K562 (cell line): Measurements from ENCODE around the gene SLC27A2. TPM values are rescaled to one million over a fixed set of nuclear protein-coding genes. Genes with fewer than 3 reads are reported as not detected.

Source experiments
- BMI1 ChIP-seq: fragments of 150-350 bp; IDR thresholded peaks from 2 replicates; pipeline ENCODE4 v1.6.1; 2014; ENCODE audit warnings: low read length
- GATAD2A ChIP-seq: fragments of 450-650 bp; IDR thresholded peaks from 2 replicates; pipeline ENCODE4 v1.6.1; 2017
- JUND ChIP-seq, 2 experiments: IDR thresholded peaks; 2 replicates in 1 of 2; 3 replicates in 1 of 2; pipeline ENCODE4 v1.6.1; 2011; ENCODE audit warnings: borderline replicate concordance in 2 of 2, low read depth in 2 of 2, low read length in 2 of 2, improper control_type of control experiment in 1 of 2, missing biosample characterization in 1 of 2, missing genetic modification characterization in 1 of 2, missing genetic modification reagents in 1 of 2
- MAZ ChIP-seq, 2 experiments: fragments of 450-650 bp in 1 of 2; sonication (generic) in 1 of 2; formaldehyde crosslinking; IDR thresholded peaks in 1 of 2; conservative IDR thresholded peaks in 1 of 2; 2 replicates each; pipeline versions ENCODE4 v1.4.0 to v1.5.0; 2020; ENCODE audit warnings: mild to moderate bottlenecking in 1 of 2, missing genetic modification reagents in 1 of 2
- MCM5 ChIP-seq: fragments of 450-650 bp; IDR thresholded peaks from 2 replicates; pipeline ENCODE4 v1.6.1; 2016; ENCODE audit warnings: low read depth
- MEF2D ChIP-seq: conservative IDR thresholded peaks from 2 replicates; pipeline ENCODE4 v1.6.1; 2016; ENCODE audit warnings: low read depth, missing genetic modification characterization, missing compliant biosample characterization
- TEAD1 ChIP-seq, 2 experiments: fragments of 450-650 bp in 1 of 2; sonication (generic) in 1 of 2; formaldehyde crosslinking; IDR thresholded peaks; 2 replicates each; pipeline versions ENCODE4 v1.4.0 to v1.8.0; 2020 to 2022; ENCODE audit warnings: mild to moderate bottlenecking in 2 of 2, missing genetic modification reagents in 1 of 2
- YY1 ChIP-seq, 3 experiments: IDR thresholded peaks; 2 replicates each; pipeline ENCODE4 v1.6.1; 2011; ENCODE audit warnings: low read length in 2 of 3, mild to moderate bottlenecking in 2 of 3, moderate library complexity in 2 of 3, borderline replicate concordance in 1 of 3, control low read depth in 1 of 3, low read depth in 1 of 3; ENCODE audit not compliant: insufficient read depth in 3 of 3, insufficient replicate concordance in 2 of 3, control insufficient read depth in 1 of 3, insufficient read length in 1 of 3; ENCODE audit errors: extremely low read depth in 1 of 3
- ZNF584 ChIP-seq: fragments of 200-800 bp; sonication (Bioruptor generic); IDR thresholded peaks from 2 replicates; pipeline ENCODE4 v1.6.1; 2016; ENCODE audit warnings: low read depth, mild to moderate bottlenecking, missing genetic modification characterization, missing compliant biosample characterization
- polyA plus RNA-seq, 8 experiments: library from polyadenylated mRNA; depleted of rRNA in 4 of 8; stranded (reverse) in 5 of 8; unstranded in 3 of 8; fragments of >200 nt; fragmentation: Nextera tagmentation in 2 of 8; fragmentation: Illumina TruSeq in 1 of 8; extraction: Ambion mirVana in 2 of 8; extraction: Trizol in 1 of 8; gene quantifications; 2 replicates each; pipeline versions ENCODE4 v1.2.1 to v1.2.3, GENCODE V29; 2011 to 2014; ENCODE audit warnings: inconsistent platforms in 1 of 8, missing spikeins in 1 of 8
- total RNA-seq, 7 experiments: library from RNA; depleted of rRNA in 6 of 7; stranded (reverse); fragments of >200 nt in 6 of 7; fragmentation: Illumina TruSeq in 2 of 7; extraction: Trizol in 2 of 7; gene quantifications; 2 replicates each; pipeline versions ENCODE4 v1.2.1 to v1.2.3, GENCODE V29; 2011 to 2021; ENCODE audit warnings: low replicate concordance in 1 of 7
- TF ChIP-seq, protein P1 (sequence below), 3 experiments: fragments of 200-800 bp in 1 of 3; fragments of 250-450 bp in 1 of 3; fragments of 450-650 bp in 1 of 3; sonication (Bioruptor Pico) in 1 of 3; sonication (Bioruptor generic) in 1 of 3; formaldehyde crosslinking in 1 of 3; IDR thresholded peaks; 2 replicates each; pipeline versions ENCODE4 v1.6.1 to v1.8.0; 2016 to 2022; ENCODE audit warnings: mild to moderate bottlenecking in 2 of 3, missing genetic modification characterization in 2 of 3, missing compliant biosample characterization in 1 of 3, moderate library complexity in 1 of 3
- TF ChIP-seq, protein P2 (sequence below): IDR thresholded peaks from 3 replicates; pipeline ENCODE4 v1.6.1; 2011; ENCODE audit warnings: borderline replicate concordance, mild to moderate bottlenecking, moderate library complexity; ENCODE audit not compliant: insufficient read length; ENCODE audit errors: extremely low read depth
- TF ChIP-seq, protein P3 (sequence below): fragments of 250-450 bp; sonication (Bioruptor Pico); IDR thresholded peaks from 2 replicates; pipeline ENCODE4 v1.4.0; 2020

SLC27A2 gene
- total and polyA plus RNA-seq, 9 of the 15 experiments (the other 6 are each of a cell fraction or from before 2014, with no cell fraction given), result 4.9 to 38.0 (median 22.7) TPM

DNA sequence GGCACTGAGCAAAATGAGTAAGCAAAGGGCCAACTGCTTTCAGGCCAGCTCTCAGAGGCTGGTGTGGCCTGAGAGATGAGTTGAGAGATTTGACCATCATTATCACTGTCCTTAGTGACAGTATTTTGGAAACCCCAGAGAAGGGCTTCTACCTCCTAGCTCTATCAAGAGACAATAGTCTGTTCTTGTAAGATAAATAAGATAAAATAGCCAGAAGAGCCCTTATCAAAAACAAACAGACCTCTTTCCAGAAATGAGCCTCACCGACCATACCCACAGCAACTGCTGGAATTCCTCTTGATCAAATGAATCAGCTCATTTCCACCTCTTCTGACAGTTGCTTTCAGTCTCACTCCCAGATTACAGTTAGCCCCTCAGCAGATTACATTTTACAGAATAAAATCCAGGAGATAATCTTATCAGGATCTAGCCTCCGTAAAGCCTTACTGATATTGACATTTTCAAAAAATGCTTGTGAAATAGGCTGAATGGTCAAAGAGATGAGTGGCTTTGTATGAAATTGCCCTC lies 79.0 kb downstream of the SLC27A2 start (continued):
- TF ChIP-seq TEAD1 (CRISPR knock-in tag; IDR thresholded peaks at IDR 0.05) (peak; percentile 4 to 93; a peak in 2 of 4 replicates), MEF2D (tag) (peak; percentile 43; the same call in 1 of the 2 replicates), GATAD2A (peak; percentile 87), JUND (IDR thresholded peaks at IDR 0.05; ENCODE audit: borderline replicate concordance, low read depth, low read length) (peak; percentile 75), JUND (tag; IDR thresholded peaks at IDR 0.05; ENCODE audit: borderline replicate concordance, low read depth, low read length) (peak; percentile 32; the same call in 1 of the 3 replicates), ZNF584 (CRISPR knock-in tag) (peak; percentile 15; the same call in 1 of the 2 replicates), MCM5 (no peak), YY1 (IDR thresholded peaks at IDR 0.05; ENCODE audit: borderline replicate concordance in 1 of 3, control insufficient read depth in 1 of 3, extremely low read depth in 1 of 3, insufficient read depth in 3 of 3, insufficient read length in 1 of 3, insufficient replicate concordance in 2 of 3, low read depth in 1 of 3, low read length in 2 of 3) (no peak), BMI1 (no peak), MAZ (CRISPR knock-in tag; conservative IDR thresholded peaks at IDR 0.05 in 1 of 2, IDR thresholded peaks at IDR 0.05 in 1 of 2) (0 out of 4 replicates have a peak, but pooled peaks have one; percentile 21 to 58)
- TF ChIP-seq, protein P1, sequence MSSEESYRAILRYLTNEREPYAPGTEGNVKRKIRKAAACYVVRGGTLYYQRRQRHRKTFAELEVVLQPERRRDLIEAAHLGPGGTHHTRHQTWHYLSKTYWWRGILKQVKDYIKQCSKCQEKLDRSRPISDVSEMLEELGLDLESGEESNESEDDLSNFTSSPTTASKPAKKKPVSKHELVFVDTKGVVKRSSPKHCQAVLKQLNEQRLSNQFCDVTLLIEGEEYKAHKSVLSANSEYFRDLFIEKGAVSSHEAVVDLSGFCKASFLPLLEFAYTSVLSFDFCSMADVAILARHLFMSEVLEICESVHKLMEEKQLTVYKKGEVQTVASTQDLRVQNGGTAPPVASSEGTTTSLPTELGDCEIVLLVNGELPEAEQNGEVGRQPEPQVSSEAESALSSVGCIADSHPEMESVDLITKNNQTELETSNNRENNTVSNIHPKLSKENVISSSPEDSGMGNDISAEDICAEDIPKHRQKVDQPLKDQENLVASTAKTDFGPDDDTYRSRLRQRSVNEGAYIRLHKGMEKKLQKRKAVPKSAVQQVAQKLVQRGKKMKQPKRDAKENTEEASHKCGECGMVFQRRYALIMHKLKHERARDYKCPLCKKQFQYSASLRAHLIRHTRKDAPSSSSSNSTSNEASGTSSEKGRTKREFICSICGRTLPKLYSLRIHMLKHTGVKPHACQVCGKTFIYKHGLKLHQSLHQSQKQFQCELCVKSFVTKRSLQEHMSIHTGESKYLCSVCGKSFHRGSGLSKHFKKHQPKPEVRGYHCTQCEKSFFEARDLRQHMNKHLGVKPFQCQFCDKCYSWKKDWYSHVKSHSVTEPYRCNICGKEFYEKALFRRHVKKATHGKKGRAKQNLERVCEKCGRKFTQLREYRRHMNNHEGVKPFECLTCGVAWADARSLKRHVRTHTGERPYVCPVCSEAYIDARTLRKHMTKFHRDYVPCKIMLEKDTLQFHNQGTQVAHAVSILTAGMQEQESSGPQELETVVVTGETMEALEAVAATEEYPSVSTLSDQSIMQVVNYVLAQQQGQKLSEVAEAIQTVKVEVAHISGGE (CRISPR knock-in tag; IDR thresholded peaks at IDR 0.05), result peak in 1 of 3 experiments; percentile 62; a peak in 2 of 6 replicates
- TF ChIP-seq, protein P2, sequence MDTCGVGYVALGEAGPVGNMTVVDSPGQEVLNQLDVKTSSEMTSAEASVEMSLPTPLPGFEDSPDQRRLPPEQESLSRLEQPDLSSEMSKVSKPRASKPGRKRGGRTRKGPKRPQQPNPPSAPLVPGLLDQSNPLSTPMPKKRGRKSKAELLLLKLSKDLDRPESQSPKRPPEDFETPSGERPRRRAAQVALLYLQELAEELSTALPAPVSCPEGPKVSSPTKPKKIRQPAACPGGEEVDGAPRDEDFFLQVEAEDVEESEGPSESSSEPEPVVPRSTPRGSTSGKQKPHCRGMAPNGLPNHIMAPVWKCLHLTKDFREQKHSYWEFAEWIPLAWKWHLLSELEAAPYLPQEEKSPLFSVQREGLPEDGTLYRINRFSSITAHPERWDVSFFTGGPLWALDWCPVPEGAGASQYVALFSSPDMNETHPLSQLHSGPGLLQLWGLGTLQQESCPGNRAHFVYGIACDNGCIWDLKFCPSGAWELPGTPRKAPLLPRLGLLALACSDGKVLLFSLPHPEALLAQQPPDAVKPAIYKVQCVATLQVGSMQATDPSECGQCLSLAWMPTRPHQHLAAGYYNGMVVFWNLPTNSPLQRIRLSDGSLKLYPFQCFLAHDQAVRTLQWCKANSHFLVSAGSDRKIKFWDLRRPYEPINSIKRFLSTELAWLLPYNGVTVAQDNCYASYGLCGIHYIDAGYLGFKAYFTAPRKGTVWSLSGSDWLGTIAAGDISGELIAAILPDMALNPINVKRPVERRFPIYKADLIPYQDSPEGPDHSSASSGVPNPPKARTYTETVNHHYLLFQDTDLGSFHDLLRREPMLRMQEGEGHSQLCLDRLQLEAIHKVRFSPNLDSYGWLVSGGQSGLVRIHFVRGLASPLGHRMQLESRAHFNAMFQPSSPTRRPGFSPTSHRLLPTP, result no peak
- TF ChIP-seq, protein P3, sequence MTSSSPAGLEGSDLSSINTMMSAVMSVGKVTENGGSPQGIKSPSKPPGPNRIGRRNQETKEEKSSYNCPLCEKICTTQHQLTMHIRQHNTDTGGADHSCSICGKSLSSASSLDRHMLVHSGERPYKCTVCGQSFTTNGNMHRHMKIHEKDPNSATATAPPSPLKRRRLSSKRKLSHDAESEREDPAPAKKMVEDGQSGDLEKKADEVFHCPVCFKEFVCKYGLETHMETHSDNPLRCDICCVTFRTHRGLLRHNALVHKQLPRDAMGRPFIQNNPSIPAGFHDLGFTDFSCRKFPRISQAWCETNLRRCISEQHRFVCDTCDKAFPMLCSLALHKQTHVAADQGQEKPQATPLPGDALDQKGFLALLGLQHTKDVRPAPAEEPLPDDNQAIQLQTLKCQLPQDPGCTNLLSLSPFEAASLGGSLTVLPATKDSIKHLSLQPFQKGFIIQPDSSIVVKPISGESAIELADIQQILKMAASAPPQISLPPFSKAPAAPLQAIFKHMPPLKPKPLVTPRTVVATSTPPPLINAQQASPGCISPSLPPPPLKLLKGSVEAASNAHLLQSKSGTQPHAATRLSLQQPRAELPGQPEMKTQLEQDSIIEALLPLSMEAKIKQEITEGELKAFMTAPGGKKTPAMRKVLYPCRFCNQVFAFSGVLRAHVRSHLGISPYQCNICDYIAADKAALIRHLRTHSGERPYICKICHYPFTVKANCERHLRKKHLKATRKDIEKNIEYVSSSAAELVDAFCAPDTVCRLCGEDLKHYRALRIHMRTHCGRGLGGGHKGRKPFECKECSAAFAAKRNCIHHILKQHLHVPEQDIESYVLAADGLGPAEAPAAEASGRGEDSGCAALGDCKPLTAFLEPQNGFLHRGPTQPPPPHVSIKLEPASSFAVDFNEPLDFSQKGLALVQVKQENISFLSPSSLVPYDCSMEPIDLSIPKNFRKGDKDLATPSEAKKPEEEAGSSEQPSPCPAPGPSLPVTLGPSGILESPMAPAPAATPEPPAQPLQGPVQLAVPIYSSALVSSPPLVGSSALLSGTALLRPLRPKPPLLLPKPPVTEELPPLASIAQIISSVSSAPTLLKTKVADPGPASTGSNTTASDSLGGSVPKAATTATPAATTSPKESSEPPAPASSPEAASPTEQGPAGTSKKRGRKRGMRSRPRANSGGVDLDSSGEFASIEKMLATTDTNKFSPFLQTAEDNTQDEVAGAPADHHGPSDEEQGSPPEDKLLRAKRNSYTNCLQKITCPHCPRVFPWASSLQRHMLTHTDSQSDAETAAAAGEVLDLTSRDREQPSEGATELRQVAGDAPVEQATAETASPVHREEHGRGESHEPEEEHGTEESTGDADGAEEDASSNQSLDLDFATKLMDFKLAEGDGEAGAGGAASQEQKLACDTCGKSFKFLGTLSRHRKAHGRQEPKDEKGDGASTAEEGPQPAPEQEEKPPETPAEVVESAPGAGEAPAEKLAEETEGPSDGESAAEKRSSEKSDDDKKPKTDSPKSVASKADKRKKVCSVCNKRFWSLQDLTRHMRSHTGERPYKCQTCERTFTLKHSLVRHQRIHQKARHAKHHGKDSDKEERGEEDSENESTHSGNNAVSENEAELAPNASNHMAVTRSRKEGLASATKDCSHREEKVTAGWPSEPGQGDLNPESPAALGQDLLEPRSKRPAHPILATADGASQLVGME (CRISPR knock-in tag), result 0 out of 2 replicates have a peak, but pooled peaks have one; percentile 26
